Measurements from ENCODE around the gene BOC. TPM values are rescaled to one million over a fixed set of nuclear protein-coding genes. Genes with fewer than 3 reads are reported as not detected.

Gene BOC
- total and polyA plus RNA-seq, 2 donors (not counting 1 experiment from before 2014, with no cell fraction given), result 2.1 to 4.2 TPM

- DNase-seq (ENCODE audit: low read depth in 2 of 2), result no peak
- no peaks in the 10 kb centered on the region for H3K79me2 ChIP-seq (ENCODE audit: control insufficient read depth, insufficient read depth, low read length)
- H3K9me3 ChIP-seq (ENCODE audit: control insufficient read depth, insufficient read depth, low read depth, low read length), result no peaks in the 10 kb centered on the region
- H3K4me1 ChIP-seq (ENCODE audit: control insufficient read depth, extremely low read depth, insufficient read depth, low read length), result peaks cover under 1% of the 10 kb centered on the region
- no peak overlapping the region for H3K27ac ChIP-seq (ENCODE audit: insufficient read depth, low read length)
- no peak for TF ChIP-seq CTCF (conservative IDR thresholded peaks at IDR 0.05 in 1 of 2, IDR thresholded peaks at IDR 0.05 in 1 of 2; ENCODE audit: low read depth in 1 of 2, low read length in 2 of 2)
- no peak for TF ChIP-seq EZH2 (IDR thresholded peaks at IDR 0.05; ENCODE audit: low read length, missing control alignments)
- H3K4me3 ChIP-seq (replicated peaks in 1 of 4; ENCODE audit: control extremely low read depth in 1 of 4, insufficient read depth in 1 of 4, low read depth in 3 of 4, low read length in 4 of 4), result no peak overlapping the region
- no peak overlapping the region for H3K4me2 ChIP-seq (ENCODE audit: extremely low read depth, insufficient read depth, low read length)
- H2AFZ ChIP-seq (ENCODE audit: low read length), result no peak overlapping the region
- no peaks in the 10 kb centered on the region for H3K36me3 ChIP-seq (ENCODE audit: control insufficient read depth, insufficient read depth, low read length)
- H4K20me1 ChIP-seq (ENCODE audit: control insufficient read depth, extremely low read depth, insufficient read depth, low read length), result no peaks in the 10 kb centered on the region
- H3K27me3 ChIP-seq (ENCODE audit: control insufficient read depth, insufficient read depth, low read length), result no peaks in the 10 kb centered on the region
- H3K9ac ChIP-seq (ENCODE audit: insufficient read depth, low read length), result no peak overlapping the region
Observed at GRCh38 chr3:113218681-113219045, 7.3 kb downstream of the BOC start.

DNA sequence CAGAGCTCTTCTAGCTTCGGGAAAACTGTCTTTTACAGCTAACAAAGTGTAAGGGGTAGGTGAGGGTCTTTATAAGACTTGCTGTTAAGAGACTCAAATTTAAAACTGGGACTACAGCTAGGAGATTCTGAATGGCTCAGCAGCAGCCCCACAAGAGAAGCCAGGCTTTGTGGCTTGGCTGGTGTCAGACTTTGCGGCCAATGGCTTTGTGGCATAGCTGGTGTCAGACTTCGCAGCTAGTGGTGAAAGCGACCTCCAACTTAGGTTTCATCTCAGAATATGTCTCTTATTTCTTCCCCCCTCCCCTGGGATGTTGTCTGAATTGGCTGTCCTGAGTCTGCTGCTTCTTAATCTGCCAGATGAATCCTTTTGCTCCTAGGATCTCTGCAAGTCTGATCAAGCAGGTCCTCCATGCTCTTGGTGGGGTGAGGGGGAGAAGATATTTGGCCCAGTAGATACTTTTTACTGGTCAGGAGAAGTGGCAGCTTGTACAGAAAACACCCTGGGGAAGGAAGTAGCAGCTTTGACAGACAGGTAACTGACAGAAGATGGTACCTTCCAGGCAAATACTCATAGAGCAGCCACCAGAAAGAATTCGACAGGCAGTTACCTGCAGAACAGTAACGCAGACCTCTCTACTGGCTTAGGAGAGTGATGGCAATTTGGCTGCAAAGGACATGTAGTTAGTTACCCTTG is 8.4 kb downstream of the BOC start:
- no peak overlapping the region for H3K4me3 ChIP-seq (replicated peaks in 1 of 4; ENCODE audit: control extremely low read depth in 1 of 4, insufficient read depth in 1 of 4, low read depth in 3 of 4, low read length in 4 of 4)
- no peak overlapping the region for H3K4me2 ChIP-seq (ENCODE audit: extremely low read depth, insufficient read depth, low read length)
- no peaks in the 10 kb centered on the region for H4K20me1 ChIP-seq (ENCODE audit: control insufficient read depth, extremely low read depth, insufficient read depth, low read length)
- peaks cover 2% of the 10 kb centered on the region for H3K4me1 ChIP-seq (ENCODE audit: control insufficient read depth, extremely low read depth, insufficient read depth, low read length)
- DNase-seq (ENCODE audit: low read depth in 2 of 2), result no peak
- TF ChIP-seq EZH2 (IDR thresholded peaks at IDR 0.05; ENCODE audit: low read length, missing control alignments) (no peak), CTCF (conservative IDR thresholded peaks at IDR 0.05 in 1 of 2, IDR thresholded peaks at IDR 0.05 in 1 of 2; ENCODE audit: low read depth in 1 of 2, low read length in 2 of 2) (no peak)
- no peaks in the 10 kb centered on the region for H3K9me3 ChIP-seq (ENCODE audit: control insufficient read depth, insufficient read depth, low read depth, low read length)
- H3K27me3 ChIP-seq (ENCODE audit: control insufficient read depth, insufficient read depth, low read length), result no peaks in the 10 kb centered on the region
- no peaks in the 10 kb centered on the region for H3K79me2 ChIP-seq (ENCODE audit: control insufficient read depth, insufficient read depth, low read length)
- H3K36me3 ChIP-seq (ENCODE audit: control insufficient read depth, insufficient read depth, low read length), result no peaks in the 10 kb centered on the region
- no peak overlapping the region for H3K9ac ChIP-seq (ENCODE audit: insufficient read depth, low read length)
- no peak overlapping the region for H2AFZ ChIP-seq (ENCODE audit: low read length)
- H3K27ac ChIP-seq (ENCODE audit: insufficient read depth, low read length), result no peak overlapping the region

DNA sequence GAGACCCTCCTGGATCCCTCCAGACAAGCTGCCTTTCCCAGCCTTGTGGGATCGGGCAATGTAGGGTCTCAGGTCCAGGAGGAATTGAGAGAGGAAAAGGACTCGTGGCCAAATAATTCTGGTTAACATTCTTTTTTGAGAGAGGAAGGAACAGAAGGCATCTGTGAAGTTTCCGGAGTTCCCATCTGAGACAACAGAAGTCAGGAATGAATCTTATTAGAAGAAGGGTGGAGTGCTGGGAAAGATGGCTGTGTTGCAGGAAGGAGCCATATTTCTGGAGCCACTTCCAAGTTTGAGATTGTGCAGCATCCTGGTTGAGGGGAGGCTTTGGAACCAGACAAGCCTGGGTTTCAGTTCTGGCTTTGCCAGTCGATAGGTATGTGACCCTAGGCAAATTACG is 9.4 kb downstream of the BOC start:
- Histone ChIP-seq H3K36me3 (ENCODE audit: control insufficient read depth, insufficient read depth, low read length) (no peaks in the 10 kb centered on the region), H4K20me1 (ENCODE audit: control insufficient read depth, extremely low read depth, insufficient read depth, low read length) (no peaks in the 10 kb centered on the region), H3K79me2 (ENCODE audit: control insufficient read depth, insufficient read depth, low read length) (no peaks in the 10 kb centered on the region), H3K27me3 (ENCODE audit: control insufficient read depth, insufficient read depth, low read length) (no peaks in the 10 kb centered on the region), H3K9ac (ENCODE audit: insufficient read depth, low read length) (no peak overlapping the region), H2AFZ (ENCODE audit: low read length) (no peak overlapping the region), H3K4me1 (ENCODE audit: control insufficient read depth, extremely low read depth, insufficient read depth, low read length) (peaks cover 2% of the 10 kb centered on the region), H3K27ac (ENCODE audit: insufficient read depth, low read length) (no peak overlapping the region), H3K9me3 (ENCODE audit: control insufficient read depth, insufficient read depth, low read depth, low read length) (no peaks in the 10 kb centered on the region), H3K4me2 (ENCODE audit: extremely low read depth, insufficient read depth, low read length) (no peak overlapping the region), H3K4me3 (replicated peaks in 1 of 4; ENCODE audit: control extremely low read depth in 1 of 4, insufficient read depth in 1 of 4, low read depth in 3 of 4, low read length in 4 of 4) (no peak overlapping the region)
- DNase-seq (ENCODE audit: low read depth in 2 of 2), result no peak
- TF ChIP-seq EZH2 (IDR thresholded peaks at IDR 0.05; ENCODE audit: low read length, missing control alignments), result no peak
- no peak for TF ChIP-seq CTCF (conservative IDR thresholded peaks at IDR 0.05 in 1 of 2, IDR thresholded peaks at IDR 0.05 in 1 of 2; ENCODE audit: low read depth in 1 of 2, low read length in 2 of 2)

Data from fibroblast of lung (primary cell).